HG03097 (cell line): Measurements from ENCODE around the gene POM121C.
A peak's percentile ranks its signal among the peaks of the same experiment; 100 is the strongest.
"Not testable (repeated sequence)": the region's sequence is repeated elsewhere in the genome, so short reads cannot be mapped to it uniquely, and the experiment has no call there.

Experiments
- ATAC-seq: cut with Tn5 transposase; IDR thresholded peaks from one replicate; pipeline ENCODE4 v1.9.1; 2021; ENCODE audit not compliant: unreplicated experiment, low FRiP score

The POM121C gene

DNA sequence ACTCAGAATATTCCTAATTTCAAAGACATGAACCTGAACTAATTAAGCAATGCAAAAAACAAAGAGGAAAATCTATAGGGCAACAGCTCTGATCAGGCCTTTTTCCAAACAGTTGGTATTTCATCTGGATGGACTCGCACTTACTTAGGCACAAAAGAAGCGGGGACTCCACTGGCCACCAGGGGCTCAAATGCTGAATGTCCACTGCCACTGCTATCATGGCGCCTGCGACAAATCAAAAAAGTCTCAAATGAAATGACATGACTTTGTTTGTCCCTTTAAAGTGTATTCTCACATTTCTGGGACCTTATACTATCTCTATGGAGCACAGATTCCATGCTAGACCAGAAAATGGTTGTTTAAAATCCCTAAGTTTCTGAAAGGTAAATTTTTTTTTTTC, 47.1 kb downstream of the POM121C start:
- ATAC-seq = not testable (repeated sequence)

DNA sequence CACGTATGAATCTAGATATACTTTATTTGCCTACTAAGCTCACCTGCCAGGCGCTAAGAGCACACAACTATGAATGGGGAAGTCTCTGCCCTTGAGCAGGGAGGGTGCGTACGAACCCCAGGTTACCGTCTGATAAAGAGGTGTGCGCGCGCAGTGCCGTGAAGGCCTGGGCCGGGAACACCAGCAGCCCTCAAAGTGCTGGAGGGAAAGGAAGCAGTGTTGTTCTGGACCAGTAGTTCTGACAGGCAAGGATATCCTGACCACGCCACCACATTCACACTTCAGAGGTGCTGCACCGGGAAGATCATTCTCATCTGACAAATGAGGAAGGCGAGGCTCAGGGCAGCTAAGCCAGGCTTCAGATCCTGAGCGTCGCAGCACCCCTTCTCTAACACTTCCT, 62.6 kb downstream of the POM121C start:
- ATAC-seq = not testable (repeated sequence)

DNA sequence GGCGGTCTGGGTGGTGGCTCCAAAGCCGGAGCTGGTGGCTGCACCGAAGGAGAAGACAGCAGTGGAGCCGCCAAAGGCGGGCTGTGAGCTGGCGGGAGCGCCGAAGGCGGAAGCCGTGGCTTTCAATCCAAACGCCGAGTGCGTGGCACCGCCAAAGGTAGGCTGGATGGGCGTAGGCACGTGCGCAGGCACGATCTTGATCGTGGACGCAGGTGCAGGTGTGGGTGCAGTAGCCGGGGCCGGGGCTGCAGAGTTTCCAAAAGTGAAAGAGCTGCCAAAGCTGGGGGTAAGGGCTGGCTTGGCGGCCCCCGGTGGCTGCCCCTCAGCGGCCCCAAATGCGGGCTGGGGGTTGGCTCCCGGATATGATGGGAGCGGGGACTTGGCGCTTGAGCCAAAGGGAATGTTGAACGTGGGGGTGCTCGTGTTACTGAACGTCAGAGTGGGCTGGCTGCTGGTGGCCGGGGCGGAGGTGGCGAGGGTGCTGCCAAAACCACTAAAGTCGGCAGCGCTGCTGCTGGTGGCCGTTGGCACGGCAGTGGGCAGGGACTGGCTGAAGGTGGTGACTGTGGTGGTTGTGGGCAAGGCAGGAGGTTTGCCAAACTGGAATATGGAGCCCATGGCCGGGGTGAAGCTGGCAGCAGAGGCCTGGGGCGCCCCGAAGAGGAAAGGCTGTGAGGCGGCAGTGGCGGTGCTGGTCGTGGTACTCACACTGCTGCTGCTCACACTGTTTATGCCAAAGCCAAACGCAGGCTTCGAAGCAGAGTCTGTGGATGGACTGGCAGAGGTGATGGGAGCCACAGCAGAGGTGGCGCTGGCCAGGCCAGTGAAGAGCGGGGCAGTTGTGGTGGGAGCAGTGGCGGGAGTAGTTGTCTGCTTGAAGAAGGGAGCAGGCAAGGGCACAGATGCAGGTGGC, 64.0 kb downstream of the POM121C start:
- not testable (repeated sequence) for ATAC-seq

DNA sequence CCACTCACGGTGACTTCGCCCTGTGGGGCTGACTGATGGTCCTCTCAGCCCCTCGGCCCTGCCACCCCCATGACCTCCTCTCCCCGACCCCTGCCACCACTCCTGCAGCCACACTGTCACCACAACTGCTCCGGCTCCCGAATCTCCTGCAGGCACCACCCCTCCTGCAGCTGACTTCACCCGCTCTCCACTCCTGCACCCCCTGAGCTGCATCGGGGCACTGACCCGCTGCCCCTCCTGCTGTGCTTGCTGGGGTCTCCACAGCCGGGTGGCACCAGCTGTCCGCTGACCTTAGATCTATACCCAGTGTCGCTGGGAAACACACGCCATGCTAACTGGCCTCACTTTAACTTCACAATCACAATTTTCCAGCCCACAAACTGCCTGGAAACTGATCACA, 65.9 kb downstream of the POM121C start:
- not testable (repeated sequence) for ATAC-seq

DNA sequence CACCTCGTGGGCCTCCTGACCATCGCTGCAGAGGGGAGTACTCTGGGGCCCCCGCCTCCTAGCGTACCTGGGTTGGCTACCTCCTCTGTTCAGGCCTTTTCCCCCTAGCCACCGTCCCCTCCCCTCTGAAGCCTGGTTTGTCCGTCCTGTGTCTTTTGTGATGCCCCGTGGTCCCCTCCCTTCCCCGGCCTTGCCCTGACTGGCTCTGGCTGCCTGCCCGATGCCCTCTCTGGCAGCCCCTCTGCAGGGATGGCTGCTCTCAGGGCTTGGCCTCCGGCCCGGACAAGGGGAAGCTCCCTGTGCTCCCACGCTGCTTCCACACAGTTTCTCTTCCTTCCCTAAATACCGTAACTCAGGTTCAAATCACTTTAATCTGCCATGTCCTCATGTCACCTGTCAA, 66.4 kb downstream of the POM121C start:
- ATAC-seq = not testable (repeated sequence)

DNA sequence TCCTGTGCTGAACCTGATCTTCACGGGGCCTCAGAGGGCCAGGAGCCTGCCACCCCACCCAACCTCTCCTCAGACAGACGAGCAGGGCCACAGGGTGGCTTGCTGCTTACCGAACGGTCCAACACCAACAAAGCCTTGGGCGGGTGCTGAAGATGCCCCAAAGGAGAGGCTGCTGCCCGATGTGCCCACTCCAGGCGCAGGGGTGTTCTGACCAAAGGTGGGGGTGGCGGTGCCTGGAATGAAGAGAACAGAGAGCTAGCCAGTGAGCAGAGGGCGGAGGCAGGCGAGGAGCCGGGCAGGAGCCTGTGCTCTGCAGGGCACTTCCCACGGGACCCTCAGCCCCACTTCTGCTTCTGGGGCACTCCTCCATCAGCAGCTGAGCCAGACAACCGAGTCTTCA, 66.9 kb downstream of the POM121C start:
- ATAC-seq = not testable (repeated sequence)

DNA sequence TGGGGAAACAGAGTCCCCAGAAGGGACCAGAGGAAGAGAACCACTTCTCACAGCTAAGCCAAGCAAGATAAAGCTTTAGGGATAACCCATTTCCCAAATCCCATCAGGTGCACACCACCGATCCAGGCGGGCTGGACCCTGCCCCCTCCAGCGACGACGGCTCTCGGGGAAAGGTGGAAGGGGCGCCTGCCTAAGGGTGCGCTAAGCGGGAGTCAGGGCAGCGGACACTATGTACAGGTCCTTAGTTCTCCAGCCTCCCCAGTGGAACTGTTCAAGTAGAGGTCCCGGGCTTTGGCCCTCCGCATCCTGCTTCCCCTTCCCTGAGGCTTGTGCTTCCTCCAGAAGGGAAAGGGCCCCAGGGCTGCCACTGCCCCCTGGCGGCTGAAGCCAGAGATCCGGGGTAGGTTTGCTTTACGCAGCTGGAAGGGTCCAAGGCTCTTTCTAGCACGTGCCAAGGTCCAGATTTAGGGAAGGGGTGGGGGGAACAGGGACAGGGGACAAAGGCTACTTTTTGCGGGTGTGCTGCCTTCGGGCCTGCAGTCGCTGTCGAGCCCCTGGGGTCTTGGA, 67.7 kb downstream of the POM121C start:
- not testable (repeated sequence) for ATAC-seq

DNA sequence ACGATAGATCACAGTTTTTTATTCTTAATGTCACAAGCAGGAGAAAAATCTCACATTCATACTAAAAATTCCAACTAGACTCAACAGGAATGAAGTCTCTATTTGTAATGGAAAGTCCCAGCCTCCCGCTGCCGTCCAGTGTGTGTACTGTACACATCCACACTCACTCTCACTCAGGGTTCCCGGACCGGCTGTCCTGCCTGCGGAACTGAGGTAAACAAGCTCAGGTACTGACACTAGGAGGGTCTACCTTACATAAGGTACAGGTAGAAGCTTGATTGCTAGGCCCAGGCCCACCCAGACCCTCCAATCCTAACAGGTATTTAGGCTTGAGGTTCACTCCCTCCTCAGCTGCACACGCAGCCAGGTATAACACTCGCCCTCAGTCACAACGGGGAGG, 69.3 kb downstream of the POM121C start:
- not testable (repeated sequence) for ATAC-seq

DNA sequence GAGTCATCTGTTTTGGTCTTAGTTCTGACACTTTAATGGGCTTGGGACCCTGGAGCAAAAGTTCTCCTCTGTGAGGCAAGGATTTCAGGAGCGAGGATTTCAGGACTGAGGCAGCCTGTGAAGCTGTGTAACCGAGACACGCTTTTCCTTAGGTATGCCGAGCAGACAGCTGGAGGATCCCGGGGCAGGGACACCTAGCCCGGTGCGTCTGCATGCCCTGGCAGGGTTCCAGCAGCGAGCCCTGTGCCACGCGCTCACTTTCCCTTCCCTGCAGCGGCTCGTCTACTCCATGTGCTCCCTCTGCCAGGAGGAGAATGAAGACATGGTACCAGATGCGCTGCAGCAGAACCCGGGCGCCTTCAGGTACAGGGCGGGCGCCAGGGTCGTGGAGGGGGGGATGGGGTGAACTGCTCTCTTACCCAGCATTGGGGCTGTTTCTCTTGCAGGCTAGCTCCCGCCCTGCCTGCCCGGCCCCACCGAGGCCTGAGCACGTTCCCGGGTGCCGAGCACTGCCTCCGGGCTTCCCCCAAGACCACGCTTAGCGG, 70.2 kb downstream of the POM121C start:
- not testable (repeated sequence) for ATAC-seq

GRCh38 chr7:75415428-75415817, 70.7 kb downstream of the POM121C start:
- ATAC-seq = not testable (repeated sequence)

- not testable (repeated sequence) for ATAC-seq
Measured at GRCh38 chr7:75414708-75415427, 71.2 kb downstream of the POM121C start.

- not testable (repeated sequence) for ATAC-seq
Measured at GRCh38 chr7:75414204-75414603, 71.9 kb downstream of the POM121C start.

DNA sequence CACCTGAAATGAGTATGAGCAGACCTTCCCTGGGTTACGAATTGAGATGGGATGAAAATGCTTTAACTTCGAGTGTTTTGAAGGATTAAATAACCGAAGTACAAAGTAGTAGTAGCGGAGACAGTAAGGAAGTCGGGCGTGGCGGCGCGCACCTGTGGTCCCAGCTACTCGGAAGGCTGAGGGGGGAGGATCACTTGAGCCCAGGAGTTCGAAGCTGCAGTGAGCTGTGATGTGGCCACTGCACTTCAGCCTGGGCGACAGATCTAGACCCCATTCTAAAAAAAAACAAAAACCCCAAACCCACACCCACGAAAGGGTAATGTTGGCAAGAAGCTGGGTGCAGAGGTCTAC, 75.3 kb downstream of the POM121C start:
- ATAC-seq = not testable (repeated sequence)

DNA sequence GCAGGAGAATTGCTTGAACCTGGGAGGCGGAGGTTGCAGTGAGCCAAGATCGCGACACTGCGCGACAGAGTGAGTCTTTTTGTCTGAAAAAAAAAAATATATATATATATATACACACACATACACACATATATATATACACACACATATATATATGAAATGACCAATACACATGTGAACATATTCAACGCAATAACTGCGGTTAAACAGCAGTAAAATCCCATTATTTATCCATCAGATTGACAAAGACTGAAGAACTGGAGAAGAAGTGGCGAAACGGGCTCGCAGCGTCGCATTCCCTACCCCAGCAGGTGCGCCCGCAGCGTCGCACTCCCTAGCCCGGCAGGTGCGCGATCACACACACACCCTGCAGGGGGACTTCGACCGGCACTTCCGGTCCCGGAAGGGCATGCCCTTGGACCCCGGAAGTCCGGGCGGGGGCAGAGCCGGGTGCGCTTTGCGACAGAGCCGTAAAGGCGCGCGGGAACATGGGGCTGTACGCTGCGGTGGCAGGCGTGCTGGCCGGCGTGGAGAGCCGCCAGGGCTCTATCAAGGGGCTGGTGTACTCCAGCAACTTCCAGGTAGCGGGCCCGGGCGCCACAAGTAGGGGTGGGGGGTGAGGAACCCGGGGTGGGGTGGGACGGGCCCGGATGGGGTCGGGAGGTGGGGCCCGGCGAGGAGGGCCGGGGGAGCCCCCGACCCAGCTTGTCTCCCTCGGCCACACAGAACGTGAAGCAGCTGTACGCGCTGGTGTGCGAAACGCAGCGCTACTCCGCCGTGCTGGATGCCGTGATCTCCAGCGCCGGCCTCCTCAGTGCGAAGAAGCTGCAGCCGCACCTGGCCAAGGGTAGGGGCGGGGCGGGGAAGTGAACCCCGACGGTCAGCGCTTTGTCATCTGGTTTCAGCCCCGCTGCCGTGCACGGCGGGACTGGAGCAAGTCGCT, 75.9 kb downstream of the POM121C start:
- ATAC-seq = peak; percentile 85

DNA sequence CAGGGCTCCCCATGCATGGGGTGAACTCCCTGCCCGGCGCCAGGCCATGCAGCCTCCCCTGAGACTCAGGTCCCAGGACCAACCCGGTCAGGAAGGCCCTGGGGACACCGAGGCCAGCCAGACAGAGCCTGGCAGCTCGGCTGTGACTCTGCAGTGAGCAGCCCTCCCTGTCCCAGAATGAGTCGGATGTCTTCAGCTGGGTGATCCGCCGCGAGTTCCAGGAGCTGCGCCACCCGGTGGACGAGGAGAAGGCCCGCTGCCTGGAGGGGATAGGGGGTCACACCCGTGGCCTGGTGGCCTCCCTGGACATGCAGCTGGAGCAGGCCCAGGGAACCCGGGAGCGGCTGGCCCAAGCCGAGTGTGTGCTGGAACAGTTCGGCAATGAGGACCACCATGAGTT, 81.4 kb downstream of the POM121C start:
- ATAC-seq = not testable (repeated sequence)

GRCh38 chr7:75403455-75404443, 82.3 kb downstream of the POM121C start:
- ATAC-seq = not testable (repeated sequence)

GRCh38 chr7:75400575-75400974, 85.5 kb downstream of the POM121C start:
- ATAC-seq = not testable (repeated sequence)

- not testable (repeated sequence) for ATAC-seq
Measured at GRCh38 chr7:75398771-75399700, 87.1 kb downstream of the POM121C start.
